GM12872 (cell line): ENCODE data around the gene PRR29.

Source experiments
- TF ChIP-seq, protein P1 (sequence below): IDR thresholded peaks from 3 replicates; pipeline ENCODE4 v1.5.1; 2011; ENCODE audit warnings: low read depth, mild to moderate bottlenecking, low read length, moderate library complexity; ENCODE audit not compliant: insufficient read depth

Gene PRR29

DNA sequence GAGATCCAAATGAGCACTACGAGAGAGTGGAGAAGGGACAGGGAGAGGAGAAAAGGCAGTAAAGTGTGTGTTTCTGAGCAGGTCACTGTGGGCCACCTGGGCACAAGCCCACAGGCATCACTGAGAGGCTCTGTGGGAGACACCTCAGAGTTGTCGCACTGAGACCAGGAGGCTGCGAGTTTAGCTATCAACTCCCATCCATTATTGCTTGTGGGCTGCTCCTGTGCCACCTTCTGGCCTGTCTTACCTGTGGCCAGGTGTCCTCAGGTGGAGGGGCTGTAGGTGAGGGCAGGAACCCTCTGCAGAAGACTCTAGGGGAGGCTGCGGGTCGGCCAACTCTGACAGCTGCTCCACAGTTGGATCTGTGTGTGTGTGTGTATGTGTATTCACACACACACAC is 2.5 kb upstream of the PRR29 start:
- TF ChIP-seq, protein P1, sequence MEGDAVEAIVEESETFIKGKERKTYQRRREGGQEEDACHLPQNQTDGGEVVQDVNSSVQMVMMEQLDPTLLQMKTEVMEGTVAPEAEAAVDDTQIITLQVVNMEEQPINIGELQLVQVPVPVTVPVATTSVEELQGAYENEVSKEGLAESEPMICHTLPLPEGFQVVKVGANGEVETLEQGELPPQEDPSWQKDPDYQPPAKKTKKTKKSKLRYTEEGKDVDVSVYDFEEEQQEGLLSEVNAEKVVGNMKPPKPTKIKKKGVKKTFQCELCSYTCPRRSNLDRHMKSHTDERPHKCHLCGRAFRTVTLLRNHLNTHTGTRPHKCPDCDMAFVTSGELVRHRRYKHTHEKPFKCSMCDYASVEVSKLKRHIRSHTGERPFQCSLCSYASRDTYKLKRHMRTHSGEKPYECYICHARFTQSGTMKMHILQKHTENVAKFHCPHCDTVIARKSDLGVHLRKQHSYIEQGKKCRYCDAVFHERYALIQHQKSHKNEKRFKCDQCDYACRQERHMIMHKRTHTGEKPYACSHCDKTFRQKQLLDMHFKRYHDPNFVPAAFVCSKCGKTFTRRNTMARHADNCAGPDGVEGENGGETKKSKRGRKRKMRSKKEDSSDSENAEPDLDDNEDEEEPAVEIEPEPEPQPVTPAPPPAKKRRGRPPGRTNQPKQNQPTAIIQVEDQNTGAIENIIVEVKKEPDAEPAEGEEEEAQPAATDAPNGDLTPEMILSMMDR, result no peak

DNA sequence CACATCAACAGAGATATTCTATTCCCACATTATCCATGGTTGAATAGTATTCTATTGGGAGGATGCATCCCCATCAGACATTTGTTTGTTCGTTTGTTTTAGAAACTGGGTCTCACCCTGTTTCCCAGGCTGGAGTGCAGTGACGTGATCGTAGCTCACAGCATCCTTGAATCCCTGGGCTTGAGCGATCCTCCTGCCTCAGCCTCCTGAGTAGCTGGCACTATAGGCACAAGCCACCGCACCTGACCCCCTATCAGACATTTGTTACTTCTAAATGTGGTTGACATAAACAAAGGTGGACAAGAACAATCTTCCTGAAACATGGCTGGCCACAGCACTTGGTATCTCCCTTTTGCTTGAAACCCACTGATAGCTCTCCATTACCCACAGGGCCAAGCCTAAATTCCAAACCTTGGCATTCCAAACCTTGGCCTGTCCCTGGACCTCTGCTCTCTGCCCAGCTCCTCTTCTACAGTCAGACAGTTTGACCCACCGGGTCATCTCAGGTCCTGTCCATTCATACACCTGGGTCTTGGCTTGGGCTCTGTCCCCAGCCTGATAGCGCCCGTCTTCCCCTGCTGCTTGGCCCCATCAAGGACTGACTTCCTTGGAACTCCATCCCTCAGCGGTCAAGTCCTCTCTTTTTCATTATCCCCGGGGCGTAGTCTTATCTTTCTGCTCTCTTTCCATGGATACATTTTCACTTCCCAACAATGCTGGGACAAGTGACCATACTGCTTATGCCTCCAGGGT is 1.5 kb upstream of the PRR29 start:
- TF ChIP-seq, protein P1, result no peak

DNA sequence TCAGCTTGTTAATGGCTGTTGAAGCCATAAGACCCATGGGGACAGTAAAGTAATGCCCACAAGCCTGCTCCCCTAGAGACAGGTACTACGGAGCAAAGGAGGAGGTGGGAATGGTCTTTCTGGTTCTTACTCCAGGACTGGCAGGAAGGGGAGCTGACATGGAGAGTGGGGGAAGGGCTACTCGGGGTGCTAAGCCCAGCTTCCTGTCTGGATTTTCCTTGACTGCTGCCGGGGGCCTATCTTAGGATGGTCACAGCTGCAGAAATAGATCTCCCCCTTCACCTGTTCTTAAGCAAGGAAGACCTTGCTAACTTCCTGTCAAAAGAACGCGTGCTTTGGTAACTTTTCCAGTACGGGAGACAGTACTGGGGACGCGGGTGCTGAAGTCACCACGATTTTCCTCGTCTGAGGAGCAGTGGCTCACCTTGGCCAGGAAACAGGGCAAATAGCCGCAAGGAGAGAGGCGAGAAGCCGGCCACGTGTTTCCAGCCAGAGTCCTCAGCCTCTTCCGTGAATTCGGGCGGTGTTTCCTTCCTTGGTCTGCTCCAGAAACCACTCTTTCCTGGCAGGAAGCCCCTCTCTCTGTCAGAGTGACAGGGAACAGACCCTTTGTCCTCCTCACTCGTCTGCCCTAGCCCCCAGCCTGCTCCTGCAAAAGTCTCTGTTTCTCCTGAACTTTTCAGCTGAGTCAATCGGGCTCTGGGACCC is 656 bp upstream of the PRR29 start:
- TF ChIP-seq, protein P1, result no peak

DNA sequence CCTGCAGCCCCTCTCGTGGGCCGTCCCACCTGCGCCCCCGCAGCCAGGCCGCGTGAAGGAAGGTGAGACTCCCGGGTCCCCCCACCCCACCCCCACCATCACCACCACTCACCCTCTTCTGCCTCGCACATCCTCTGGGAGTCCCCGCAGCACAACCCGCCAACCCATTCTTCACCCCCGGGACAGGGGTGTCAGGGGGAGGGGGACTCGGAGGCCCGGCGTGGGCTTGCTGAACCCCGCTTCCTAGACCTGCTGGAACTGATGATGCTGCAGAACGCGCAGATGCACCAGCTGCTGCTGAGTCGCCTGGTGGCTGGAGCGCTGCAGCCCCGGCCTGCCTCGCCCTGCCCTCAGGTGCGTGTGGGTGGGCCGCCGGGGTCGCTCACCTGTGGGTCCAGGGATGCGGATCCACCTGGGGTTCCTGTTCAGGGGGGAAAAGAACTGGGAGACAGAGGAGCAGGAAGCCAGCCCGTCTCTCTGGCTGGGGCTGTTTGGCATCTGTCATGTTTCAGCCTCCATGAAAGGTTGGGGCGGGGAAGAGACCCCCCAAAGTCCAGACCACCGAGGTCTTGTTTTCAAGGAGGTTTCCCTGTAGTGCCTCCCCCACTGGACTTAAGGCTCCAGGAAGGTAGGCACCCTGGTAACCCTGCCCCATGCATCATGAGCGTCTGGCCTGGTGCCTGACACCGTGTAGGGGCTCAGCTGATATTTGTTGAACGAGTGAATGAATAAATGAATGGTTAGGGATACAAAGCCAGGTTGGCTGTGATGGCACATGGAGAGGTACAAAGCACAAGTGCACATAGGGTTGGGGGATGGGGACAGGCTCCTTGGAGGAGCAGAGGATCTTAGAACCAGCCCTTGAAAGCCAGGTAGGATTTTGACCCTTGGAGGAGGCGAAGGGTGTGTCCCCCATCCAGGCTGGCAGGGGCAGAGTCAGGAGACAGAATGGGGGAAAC is 849 bp downstream of the PRR29 start:
- TF ChIP-seq, protein P1, result no peak

DNA sequence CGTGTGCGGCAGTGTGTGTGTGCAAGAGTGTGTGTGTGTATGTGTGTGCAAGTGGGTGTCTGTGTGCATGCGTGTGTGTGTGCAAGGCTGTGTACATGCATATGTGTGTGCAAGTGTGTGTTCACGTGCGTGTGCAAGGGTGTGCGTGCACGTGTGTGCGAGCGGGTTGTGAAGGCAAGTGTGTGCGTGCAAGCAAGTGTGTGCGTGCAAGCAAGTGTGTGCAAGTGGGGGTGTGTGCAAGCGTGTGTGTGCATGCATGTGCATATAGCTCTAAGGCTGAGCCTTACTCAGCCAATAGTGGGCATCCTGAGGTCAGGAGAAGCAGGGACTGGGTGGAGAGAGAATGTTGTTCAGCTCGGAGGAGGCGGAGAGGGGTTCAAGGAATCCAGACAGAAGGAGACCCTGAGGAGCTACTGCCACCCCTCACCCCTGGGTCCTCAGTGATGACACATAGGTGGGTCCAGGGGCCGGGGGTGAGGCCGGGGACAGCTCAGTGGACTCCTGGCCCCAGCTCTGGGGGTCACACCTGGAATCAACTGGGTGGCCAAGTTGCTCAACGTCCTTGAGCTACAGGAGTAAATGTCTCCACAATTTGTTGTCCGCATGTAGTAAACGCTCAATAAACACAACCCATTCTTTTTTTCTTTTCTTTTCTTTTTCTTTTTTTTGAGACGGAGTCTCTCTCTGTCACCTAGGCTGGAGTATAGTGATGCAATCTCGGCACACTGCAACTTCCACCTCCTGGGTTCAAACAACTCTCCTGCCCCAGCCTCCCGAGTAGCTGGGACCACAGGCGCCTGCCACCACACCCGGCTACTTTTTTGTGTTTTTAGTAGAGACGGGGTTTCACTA is 1.8 kb downstream of the PRR29 start:
- TF ChIP-seq, protein P1, result no peak

DNA sequence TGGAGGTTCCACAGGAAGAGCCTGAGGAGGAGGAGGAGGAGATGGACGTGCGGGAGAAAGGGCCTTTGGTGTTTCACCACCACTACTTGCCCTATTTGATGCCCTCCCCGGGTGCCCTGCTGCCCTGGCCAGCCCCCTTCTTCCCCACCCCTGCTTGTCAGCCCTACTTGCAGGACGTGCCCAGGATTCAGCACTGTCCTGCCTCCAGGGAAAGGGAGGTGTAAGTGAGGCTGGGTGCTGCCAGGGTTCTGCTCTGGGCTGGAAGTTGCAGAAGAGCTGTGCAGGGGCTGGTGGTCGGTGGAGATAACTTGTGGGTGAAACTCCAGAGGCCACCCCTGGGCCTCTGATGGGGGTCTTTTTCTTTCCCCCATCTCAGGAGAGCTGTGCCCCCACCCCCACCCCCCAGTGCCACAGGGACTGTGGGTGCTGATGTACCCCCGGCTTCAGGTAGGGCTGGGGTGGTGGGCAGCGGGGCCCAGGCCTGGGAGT is 3.0 kb downstream of the PRR29 start:
- TF ChIP-seq, protein P1, result no peak
